ENCODE data around the gene PTH2. TPM values are rescaled to one million over a fixed set of nuclear protein-coding genes. Genes with fewer than 3 reads are reported as not detected.
"Not testable (repeated sequence)": the region's sequence is repeated elsewhere in the genome, so short reads cannot be mapped to it uniquely, and the experiment has no call there.

PTH2 gene
- total and polyA plus RNA-seq, 5 experiments from 2014 or later, result not detected

DNA sequence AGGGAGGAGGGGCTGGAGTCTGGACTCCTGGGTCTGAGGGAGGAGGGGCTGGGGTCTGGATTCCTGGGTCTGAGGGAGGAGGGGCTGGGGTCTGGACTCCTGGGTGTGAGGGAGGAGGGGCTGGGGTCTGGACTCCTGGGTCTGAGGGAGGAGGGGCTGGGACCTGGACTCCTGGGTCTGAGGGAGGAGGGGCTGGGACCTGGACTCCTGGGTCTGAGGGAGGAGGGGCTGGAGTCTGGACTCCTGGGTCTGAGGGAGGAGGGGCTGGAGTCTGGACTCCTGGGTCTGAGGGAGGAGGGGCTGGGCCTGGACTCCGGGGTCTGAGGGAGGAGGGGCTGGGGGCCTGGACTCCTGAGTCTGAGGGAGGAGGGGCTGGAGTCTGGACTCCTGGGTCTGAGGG lies 37.9 kb upstream of the PTH2 start:
- not testable (repeated sequence) for H3K27ac Mint-ChIP-seq, H3K4me3 Mint-ChIP-seq, H3K27me3 Mint-ChIP-seq, DNase-seq, H3K9me3 Mint-ChIP-seq, ATAC-seq
- Mint-ChIP-seq H3K4me1 (peaks cover 0 to 16% (median 7%) of the 10 kb centered on the region in 4 donors), H3K36me3 (peaks cover 0 to 35% (median 6%) of the 10 kb centered on the region in 3 donors)
- POLR2A ChIA-PET, result interaction anchor here (0.9 kb wide), 2 partner anchors 10 to 18 kb away, joined by 3 to 8 read pairs; partner anchors contain the start of gene PIH1D1

DNA sequence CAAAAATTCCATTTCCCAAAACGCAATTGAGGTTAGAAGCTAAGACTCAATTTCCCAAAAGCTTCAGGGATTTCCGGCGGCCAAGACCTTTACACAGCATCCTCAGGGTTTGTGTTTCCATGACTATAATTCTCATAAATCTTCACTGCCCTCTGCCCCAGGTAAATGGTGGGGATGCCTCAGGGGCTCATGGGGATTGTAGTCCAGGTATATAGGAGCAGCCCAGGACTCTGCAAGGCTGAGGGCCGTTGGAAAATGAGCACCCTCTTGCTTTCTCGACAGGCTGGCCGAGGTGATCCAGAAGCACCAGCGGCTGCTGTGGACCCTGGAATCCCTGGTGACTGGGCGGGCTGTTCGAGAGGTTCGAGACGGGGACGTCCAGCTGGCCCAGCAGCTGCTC lies 36.1 kb upstream of the PTH2 start:
- H3K36me3 Mint-ChIP-seq, result peaks cover 0 to 37% (median 8%) of the 10 kb centered on the region in 3 donors
- DNase-seq, result no peak
- H3K4me1 Mint-ChIP-seq, result peaks cover 0 to 26% (median 11%) of the 10 kb centered on the region in 4 donors
- no peak overlapping the region for H3K4me3 Mint-ChIP-seq
- peak overlapping the region in 2 of 10 donors; percentile 21 to 25 for H3K27ac Mint-ChIP-seq
- POLR2A ChIA-PET, result interaction anchor here (1.0 to 1.5 kb wide), 3 partner anchors 10 to 40 kb away, joined by 3 to 5 read pairs (median 3); partner anchors contain the start of gene FLT3LG
- no peak for ATAC-seq
- H3K9me3 Mint-ChIP-seq, result no peaks in the 10 kb centered on the region
- no peaks in the 10 kb centered on the region for H3K27me3 Mint-ChIP-seq

DNA sequence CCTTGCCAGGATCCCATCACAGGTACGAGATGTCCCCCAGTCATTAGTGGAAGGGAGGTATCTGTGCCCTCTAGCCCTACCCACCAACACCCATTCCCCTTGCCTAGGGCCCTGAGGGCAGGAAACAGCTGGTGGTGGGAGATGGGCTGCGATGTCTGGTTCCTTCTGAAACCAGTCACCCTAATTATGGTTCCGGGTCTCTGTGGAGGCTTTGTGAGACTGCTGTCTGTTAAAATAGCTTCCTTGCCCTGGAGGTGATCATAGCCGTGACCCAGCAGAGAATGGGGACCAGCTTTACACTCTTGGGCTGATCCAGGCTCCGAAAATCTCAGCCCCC lies 35.3 kb upstream of the PTH2 start:
- H3K4me1 Mint-ChIP-seq, result peaks cover 3 to 34% (median 19%) of the 10 kb centered on the region in 4 donors
- H3K9me3 Mint-ChIP-seq, result no peaks in the 10 kb centered on the region
- H3K4me3 Mint-ChIP-seq, result no peak overlapping the region
- ATAC-seq (no peak), DNase-seq (no peak)
- peak overlapping the region in 1 of 10 donors; percentile 19 for H3K27ac Mint-ChIP-seq
- peaks cover 0 to 32% (median 8%) of the 10 kb centered on the region in 3 donors for H3K36me3 Mint-ChIP-seq
- POLR2A ChIA-PET, result interaction anchor here (0.6 to 12.3 kb wide), 4 partner anchors 10 to 301 kb away, joined by 3 to 321 read pairs (median 4); partner anchors contain the start of gene FLT3LG
- H3K27me3 Mint-ChIP-seq, result no peaks in the 10 kb centered on the region

DNA sequence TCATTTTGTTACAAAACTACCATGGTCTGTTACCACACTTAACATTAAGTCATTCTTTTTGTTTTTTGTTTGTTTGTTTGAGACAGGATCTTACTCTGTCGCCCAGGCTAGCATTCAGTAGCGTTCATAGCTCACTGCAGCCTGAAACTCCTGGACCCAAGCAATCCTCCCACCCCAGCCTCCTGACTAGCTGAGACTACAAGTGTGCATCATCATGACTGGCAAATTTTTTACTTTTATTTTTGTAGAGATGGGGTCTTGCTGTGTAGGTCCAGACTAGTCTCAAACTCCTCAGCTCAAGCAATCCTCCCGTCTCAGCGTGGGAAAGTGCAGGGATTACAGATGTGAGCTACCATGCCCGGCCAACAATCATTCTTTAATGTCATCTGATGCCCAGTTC lies 33.1 kb upstream of the PTH2 start:
- ATAC-seq (no peak), DNase-seq (no peak)
- peak overlapping the region in 7 of 10 donors; percentile 8 to 87 (median 50) for H3K27ac Mint-ChIP-seq
- peak overlapping the region in 5 of 10 donors; percentile 7 to 75 (median 33) for H3K4me3 Mint-ChIP-seq
- no peaks in the 10 kb centered on the region for H3K9me3 Mint-ChIP-seq
- H3K36me3 Mint-ChIP-seq, result peaks cover 0 to 34% (median 8%) of the 10 kb centered on the region in 3 donors
- H3K4me1 Mint-ChIP-seq, result peaks cover 12 to 48% (median 39%) of the 10 kb centered on the region in 4 donors
- POLR2A ChIA-PET, result interaction anchor here (12.3 kb wide), 1 partner anchor 13 kb away, joined by 321 read pairs; the partner anchor contains the start of gene FLT3LG
- no peaks in the 10 kb centered on the region for H3K27me3 Mint-ChIP-seq

DNA sequence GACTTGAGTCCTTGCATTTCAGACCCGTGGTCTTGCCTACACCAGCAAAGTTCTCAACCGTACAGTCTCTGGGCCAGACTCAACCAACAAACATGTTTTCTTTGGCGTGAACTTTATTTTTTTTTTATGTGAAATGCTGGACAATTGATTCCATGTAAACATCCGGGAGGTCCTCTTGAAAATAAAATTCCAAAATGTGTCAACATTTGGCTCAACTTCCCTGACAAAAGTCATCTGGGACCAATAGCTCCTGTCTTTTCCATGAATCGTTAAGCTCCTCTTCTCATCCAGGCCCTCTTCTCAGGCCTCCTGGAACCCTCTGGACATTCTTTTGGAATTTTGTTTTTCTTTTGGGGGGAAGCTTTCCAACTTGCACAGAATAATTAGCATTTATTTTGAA lies 32.5 kb upstream of the PTH2 start:
- POLR2A ChIA-PET, result interaction anchor here (0.9 to 12.3 kb wide), 2 partner anchors 13 to 40 kb away, joined by 3 to 321 read pairs; partner anchors contain the start of genes FLT3LG and RPS11
- Mint-ChIP-seq H3K36me3 (peaks cover 0 to 33% (median 8%) of the 10 kb centered on the region in 3 donors), H3K27me3 (no peaks in the 10 kb centered on the region), H3K9me3 (no peaks in the 10 kb centered on the region), H3K27ac (peak overlapping the region in 6 of 10 donors; percentile 36 to 87 (median 56)), H3K4me1 (peaks cover 12 to 52% (median 43%) of the 10 kb centered on the region in 4 donors), H3K4me3 (peak overlapping the region in 6 of 10 donors; percentile 7 to 75 (median 39))
- ATAC-seq (no peak), DNase-seq (no peak)

DNA sequence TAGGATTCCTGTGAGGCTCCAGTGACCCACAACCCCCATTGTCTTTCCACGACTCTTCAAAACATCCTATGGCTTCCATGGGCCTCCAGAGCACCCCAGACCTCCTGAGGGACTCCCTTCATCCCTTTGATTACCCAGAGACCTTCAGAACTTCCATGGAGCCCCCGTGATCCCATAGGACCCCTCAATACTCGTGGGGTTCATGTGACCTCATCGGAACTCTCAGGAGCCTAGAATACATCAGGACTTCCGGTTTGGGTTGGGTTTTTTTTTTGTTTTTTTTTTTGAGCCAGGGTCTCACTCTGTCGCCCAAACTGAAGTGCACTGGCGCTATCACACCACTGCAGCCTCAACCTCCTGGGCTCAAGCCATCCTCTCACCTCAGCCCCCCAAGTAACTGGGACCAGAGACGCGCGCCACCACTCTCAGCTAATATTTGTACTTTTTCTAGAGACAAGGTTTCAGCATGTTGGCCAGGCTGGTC lies 30.6 kb upstream of the PTH2 start:
- Mint-ChIP-seq H3K4me1 (peaks cover 17 to 65% (median 57%) of the 10 kb centered on the region in 4 donors), H3K9me3 (no peaks in the 10 kb centered on the region), H3K36me3 (peaks cover 0 to 36% (median 8%) of the 10 kb centered on the region in 3 donors), H3K27me3 (no peaks in the 10 kb centered on the region), H3K4me3 (peak overlapping the region; percentile 95 to 100 (median 98)), H3K27ac (peak overlapping the region; percentile 93 to 100 (median 100))
- peak in 1 of 2 donors; percentile 3 for ATAC-seq
- POLR2A ChIA-PET, result interaction anchor here (0.6 to 12.3 kb wide), 20 partner anchors 8 to 264 kb away, joined by 3 to 321 read pairs (median 4); partner anchors contain the start of genes CD37, FLT3LG, KASH5 and NOSIP
- no peak for DNase-seq

DNA sequence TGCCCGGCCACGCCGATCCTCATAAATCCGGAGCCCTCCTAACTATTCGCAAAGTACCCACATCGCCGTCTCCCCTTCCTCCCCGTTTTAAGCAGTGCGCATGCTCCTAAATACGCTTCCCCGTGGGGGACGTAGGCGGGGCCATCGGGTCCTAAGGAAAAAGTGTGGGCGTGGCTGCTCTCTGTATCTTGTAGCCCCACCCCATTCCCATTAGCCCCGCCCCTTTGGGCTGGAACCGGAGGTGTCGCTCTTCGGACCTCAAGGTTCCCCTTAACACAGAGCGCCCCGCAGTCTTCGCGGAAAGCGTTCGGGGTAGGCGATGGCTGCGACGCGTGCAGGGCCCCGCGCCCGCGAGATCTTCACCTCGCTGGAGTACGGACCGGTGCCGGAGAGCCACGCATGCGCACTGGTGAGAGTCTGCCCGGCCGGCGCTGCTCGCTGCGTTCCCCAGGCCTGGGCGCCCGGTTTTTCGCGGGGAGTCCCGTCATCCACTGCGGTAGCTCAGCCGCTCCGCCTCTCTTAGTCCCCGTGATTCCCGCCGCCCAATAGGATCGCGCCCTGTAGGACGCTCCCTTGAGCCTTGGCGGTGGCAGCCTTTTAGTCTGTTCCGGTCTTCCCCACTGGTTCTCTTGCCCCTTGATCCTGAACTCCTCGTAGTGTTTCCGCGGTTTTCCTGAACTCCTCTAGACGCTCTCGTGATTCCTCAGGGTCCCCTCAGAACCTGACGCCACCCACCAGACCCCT lies 29.9 kb upstream of the PTH2 start, which contains the start of gene ALDH16A1:
TSS of gene ALDH16A1 (plus strand) at position 213 of the 744 bp plus-strand sequence. CDS start at position 320, 107 bp downstream.
- H3K27ac Mint-ChIP-seq, result peak within 1 kb of the TSS; percentile 93 to 100 (median 100)
- DNase-seq, result peak; percentile 95 to 99 (median 98)
- peaks cover 22 to 67% (median 63%) of the 10 kb centered on the region in 4 donors for H3K4me1 Mint-ChIP-seq
- no peaks in the 10 kb centered on the region for H3K9me3 Mint-ChIP-seq
- POLR2A ChIA-PET, result interaction anchor here (0.6 to 12.3 kb wide), 20 partner anchors 10 to 265 kb away, joined by 3 to 321 read pairs (median 5); partner anchors contain the start of genes CD37, FLT3LG, KASH5 and NOSIP
- H3K36me3 Mint-ChIP-seq, result peaks cover 0 to 42% (median 8%) of the 10 kb centered on the region in 3 donors
- H3K27me3 Mint-ChIP-seq, result no peaks in the 10 kb centered on the region
- ATAC-seq, result peak; percentile 84 to 87
- peak within 1 kb of the TSS; percentile 95 to 100 (median 99) for H3K4me3 Mint-ChIP-seq

DNA sequence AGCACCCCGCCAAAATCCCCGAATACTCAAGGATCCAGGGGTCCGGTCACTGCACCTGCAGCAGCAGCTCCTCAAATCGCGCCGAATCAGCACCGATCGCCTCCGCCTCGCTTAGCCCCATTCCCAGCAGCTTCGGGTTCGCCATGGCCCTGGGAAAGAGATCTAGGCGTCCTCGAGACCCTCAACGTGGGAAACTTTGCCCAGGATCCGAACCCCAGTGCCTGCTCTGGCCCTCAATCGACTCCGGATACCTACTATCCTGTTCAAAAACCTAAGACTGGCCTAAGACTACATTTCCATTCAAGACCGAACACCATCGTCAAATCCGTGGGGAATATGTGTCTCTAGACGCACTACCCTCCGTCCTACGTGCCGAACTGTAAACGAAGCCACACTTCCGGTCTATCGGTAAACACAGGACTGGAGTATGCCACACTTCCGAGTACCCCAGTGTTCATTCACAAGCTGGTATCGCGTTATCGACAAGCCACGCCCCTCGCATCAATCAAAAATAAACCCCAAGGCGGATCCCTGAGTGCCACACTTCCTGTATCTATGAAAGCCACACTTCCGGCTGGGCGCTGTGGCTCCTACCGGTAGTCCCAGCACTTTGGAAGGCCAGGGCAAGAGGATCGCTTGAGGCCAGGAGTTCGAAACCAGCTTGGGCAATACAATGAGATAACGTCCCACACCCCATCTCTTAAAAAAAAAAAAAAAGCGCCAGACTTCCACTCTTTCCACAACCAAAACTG lies 28.4 kb upstream of the PTH2 start, which contains the start of gene PIH1D1:
TSS of gene PIH1D1 (minus strand) at position 385 of the 752 bp plus-strand sequence. CDS start at position 145, 240 bp downstream.
- H3K27me3 Mint-ChIP-seq, result no peaks in the 10 kb centered on the region

DNA sequence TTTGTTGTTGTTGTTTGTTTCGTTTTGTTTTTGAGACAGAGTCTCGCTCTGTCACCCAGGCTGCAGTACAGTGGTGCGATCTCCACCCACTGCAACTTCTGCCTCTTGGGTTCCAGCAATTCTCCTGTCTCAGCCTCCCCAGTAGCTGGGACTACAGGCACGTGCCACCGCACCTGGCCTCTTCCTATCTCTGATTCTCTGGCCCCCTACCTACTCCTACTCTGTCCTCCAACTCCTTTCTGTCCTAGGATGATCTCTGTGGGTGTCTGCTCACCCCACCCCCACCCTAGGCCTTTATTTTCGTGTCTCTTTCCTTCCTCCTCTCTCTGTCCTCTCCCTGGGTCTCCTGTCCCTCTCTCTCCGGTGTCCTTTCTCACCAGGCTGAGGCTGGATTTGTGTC lies 27.2 kb upstream of the PTH2 start:
- Mint-ChIP-seq H3K4me3 (peak overlapping the region; percentile 95 to 100 (median 99)), H3K36me3 (peaks cover 0 to 35% (median 0%) of the 10 kb centered on the region in 3 donors), H3K27me3 (no peaks in the 10 kb centered on the region), H3K9me3 (no peaks in the 10 kb centered on the region), H3K27ac (peak overlapping the region; percentile 61 to 100 (median 84)), H3K4me1 (peaks cover 24 to 61% (median 57%) of the 10 kb centered on the region in 4 donors)
- POLR2A ChIA-PET, result interaction anchor here (0.6 to 12.3 kb wide), 5 partner anchors 18 to 119 kb away, joined by 3 to 321 read pairs (median 5); partner anchors contain the start of gene FLT3LG
- DNase-seq (no peak), ATAC-seq (no peak)

More for the DNA sequence above, 28.4 kb upstream of the PTH2 start, which contains the start of gene PIH1D1:
- H3K27ac Mint-ChIP-seq, result peak within 1 kb of the TSS; percentile 93 to 100 (median 100)
- ATAC-seq, result peak; percentile 62 to 69
- H3K36me3 Mint-ChIP-seq, result peaks cover 0 to 40% (median 7%) of the 10 kb centered on the region in 3 donors
- H3K4me1 Mint-ChIP-seq, result peaks cover 22 to 63% (median 61%) of the 10 kb centered on the region in 4 donors
- POLR2A ChIA-PET, result interaction anchor here (0.7 to 12.3 kb wide), 20 partner anchors 9 to 605 kb away, joined by 3 to 321 read pairs (median 5); partner anchors contain the start of genes FLT3LG, FTL, KASH5 and PRMT1
- no peaks in the 10 kb centered on the region for H3K9me3 Mint-ChIP-seq
- peak within 1 kb of the TSS; percentile 95 to 100 (median 99) for H3K4me3 Mint-ChIP-seq
- peak; percentile 76 to 99 (median 94) for DNase-seq

DNA sequence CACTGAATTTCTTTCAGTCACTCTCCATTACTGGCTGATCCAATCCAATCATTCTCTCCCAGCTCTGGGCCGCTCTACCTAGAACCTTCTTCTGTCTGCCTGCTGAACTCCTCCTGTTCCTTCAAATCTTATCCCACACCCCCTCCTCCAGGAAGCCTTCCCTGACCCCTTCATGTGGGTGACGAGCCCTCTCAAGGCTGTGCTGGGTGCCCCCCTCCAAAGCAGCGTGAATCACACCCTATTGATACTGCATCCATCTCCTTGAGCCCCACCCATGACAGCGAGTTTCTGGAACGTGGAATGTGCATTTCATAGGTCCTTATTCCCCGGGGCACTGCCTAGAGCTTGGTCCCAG lies 25.2 kb upstream of the PTH2 start:
- H3K9me3 Mint-ChIP-seq, result no peaks in the 10 kb centered on the region
- no peak for DNase-seq
- H3K4me3 Mint-ChIP-seq, result peak overlapping the region in 6 of 10 donors; percentile 18 to 81 (median 49)
- H3K27ac Mint-ChIP-seq, result peak overlapping the region in 7 of 10 donors; percentile 56 to 89 (median 67)
- H3K27me3 Mint-ChIP-seq, result peaks cover 0 to 2% (median 0%) of the 10 kb centered on the region in 5 donors
- peaks cover 0 to 33% (median 0%) of the 10 kb centered on the region in 3 donors for H3K36me3 Mint-ChIP-seq
- ATAC-seq, result no peak
- peaks cover 27 to 63% (median 56%) of the 10 kb centered on the region in 4 donors for H3K4me1 Mint-ChIP-seq
- POLR2A ChIA-PET, result interaction anchor here (0.9 to 12.3 kb wide), 2 partner anchors 20 to 64 kb away, joined by 3 to 321 read pairs; partner anchors contain the start of gene FLT3LG
